Raji (cell line): ENCODE results near the gene PAQR6.

Experiments
- POLR2A ChIP-seq: IDR thresholded peaks from 2 replicates; pipeline ENCODE4 v1.6.1; 2011; ENCODE audit warnings: low read depth, low read length, control low read depth; ENCODE audit not compliant: insufficient read depth

Gene PAQR6

DNA sequence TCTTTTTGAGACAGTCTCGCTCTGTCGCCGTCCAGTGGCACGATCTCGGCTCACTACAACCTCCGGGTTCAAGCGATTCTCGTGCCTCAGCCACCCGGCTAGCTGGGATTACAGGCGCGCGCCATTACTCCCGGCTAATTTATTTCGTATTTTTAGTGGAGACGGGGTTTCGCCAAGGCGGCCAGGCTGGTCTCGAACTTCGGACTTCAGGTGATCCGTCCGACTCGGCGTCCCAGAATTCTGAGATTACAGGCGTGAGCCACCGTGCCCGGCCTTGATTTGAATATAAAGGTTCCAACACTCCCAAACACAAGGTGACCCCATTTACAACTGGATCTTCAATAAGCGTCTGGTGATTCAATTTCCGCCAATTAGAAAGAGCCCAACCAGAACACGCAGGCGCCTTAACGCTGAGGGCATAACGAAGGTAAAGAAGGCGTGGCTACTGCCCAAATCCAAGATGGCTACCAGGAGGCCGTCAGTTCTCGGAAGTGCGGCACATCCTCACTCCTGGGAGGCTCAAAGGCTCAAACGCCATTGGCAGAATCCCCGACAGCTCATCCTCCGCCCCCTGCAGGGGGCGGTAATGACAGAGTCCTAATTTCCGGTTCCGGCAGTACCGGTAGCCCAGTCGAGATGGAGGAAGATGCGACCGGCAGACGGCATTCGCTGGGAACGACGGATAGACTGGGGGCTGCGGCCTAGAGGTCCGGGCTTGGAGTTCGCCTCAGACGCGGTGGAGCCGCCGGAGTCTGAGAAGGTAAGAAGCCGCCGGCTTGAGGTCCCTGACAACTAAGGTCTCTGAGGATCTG lies 54.2 kb downstream of the PAQR6 start, which contains the start of gene SLC25A44:
TSS of gene SLC25A44 (plus strand) at position 617 of the 812 bp plus-strand sequence. CDS start 5,744 bp downstream, outside the sequence.
- TF ChIP-seq POLR2A = peak; percentile 78
